GM19452 (cell line): ENCODE data around the gene EVA1A.

Experiments
- ATAC-seq: cut with Tn5 transposase; IDR thresholded peaks from one replicate; pipeline ENCODE4 v1.9.1; 2021; ENCODE audit not compliant: unreplicated experiment

Gene EVA1A

GRCh38 chr2:75589391-75590105 lies 28.8 kb upstream of the EVA1A start:
- ATAC-seq, result no peak

- ATAC-seq, result no peak
Measured at GRCh38 chr2:75587954-75588587, 27.3 kb upstream of the EVA1A start.

GRCh38 chr2:75586971-75587370 lies 26.2 kb upstream of the EVA1A start:
- no peak for ATAC-seq

- no peak for ATAC-seq
Measured at GRCh38 chr2:75582840-75583239, 22.1 kb upstream of the EVA1A start.

GRCh38 chr2:75580606-75581005 lies 19.9 kb upstream of the EVA1A start:
- ATAC-seq, result no peak

GRCh38 chr2:75580156-75580555 lies 19.4 kb upstream of the EVA1A start:
- ATAC-seq, result no peak

GRCh38 chr2:75579186-75579585 lies 18.4 kb upstream of the EVA1A start:
- ATAC-seq, result no peak

- no peak for ATAC-seq
Measured at GRCh38 chr2:75577280-75577679, 16.5 kb upstream of the EVA1A start.

- no peak for ATAC-seq
Measured at GRCh38 chr2:75574106-75574505, 13.4 kb upstream of the EVA1A start.

GRCh38 chr2:75573145-75573878 lies 12.6 kb upstream of the EVA1A start:
- ATAC-seq, result no peak

- ATAC-seq, result no peak
Measured at GRCh38 chr2:75571730-75572430, 11.1 kb upstream of the EVA1A start.

GRCh38 chr2:75570948-75571729 lies 10.4 kb upstream of the EVA1A start:
- ATAC-seq, result no peak

- no peak for ATAC-seq
Measured at GRCh38 chr2:75570024-75570947, 9.5 kb upstream of the EVA1A start.

GRCh38 chr2:75569546-75569945 lies 8.8 kb upstream of the EVA1A start:
- ATAC-seq, result no peak

- ATAC-seq, result no peak
Measured at GRCh38 chr2:75568174-75568573, 7.4 kb upstream of the EVA1A start.

GRCh38 chr2:75565472-75566462 lies 5.0 kb upstream of the EVA1A start:
- ATAC-seq, result no peak

GRCh38 chr2:75564713-75565359 lies 4.1 kb upstream of the EVA1A start:
- ATAC-seq, result no peak
